Thymus (tissue), 11 donors: Measurements from ENCODE around the gene NUDT17. TPM values are rescaled to one million over a fixed set of nuclear protein-coding genes. Genes with fewer than 3 reads are reported as not detected.
A peak's percentile ranks its signal among the peaks of the same experiment; 100 is the strongest.

Source experiments
- DNase-seq, 9 donors: peaks; one replicate each; pipeline ENCODE4 v3.0.0-alpha.2; 2013; ENCODE audit warnings: low spot score in 9 of 9, low read depth in 6 of 9, missing footprints in 1 of 9
- H3K27ac ChIP-seq, 2 donors: one replicate each; pipeline ENCODE4 v1.5.1; 2013; ENCODE audit warnings: control low read depth in 1 of 2, low read depth in 1 of 2, low read length in 1 of 2, mild to moderate bottlenecking in 1 of 2, moderate library complexity in 1 of 2
- H3K27me3 ChIP-seq, 2 donors: one replicate each; pipeline ENCODE4 v1.5.1; 2013; ENCODE audit warnings: low read length in 1 of 2; ENCODE audit not compliant: control insufficient read depth in 2 of 2, insufficient read depth in 1 of 2
- H3K36me3 ChIP-seq, 2 donors: one replicate each; pipeline ENCODE4 v1.5.1; 2013; ENCODE audit warnings: low read length in 1 of 2, mild to moderate bottlenecking in 1 of 2, moderate library complexity in 1 of 2; ENCODE audit not compliant: control insufficient read depth in 2 of 2, insufficient read depth in 2 of 2
- H3K4me1 ChIP-seq, 2 donors: one replicate each; pipeline ENCODE4 v1.5.1; 2013; ENCODE audit warnings: low read length in 2 of 2; ENCODE audit not compliant: control insufficient read depth in 2 of 2, insufficient read depth in 2 of 2
- H3K4me3 ChIP-seq, 2 donors: one replicate each; pipeline ENCODE4 v1.5.1; 2013; ENCODE audit warnings: low read length in 2 of 2, control low read depth in 1 of 2, mild to moderate bottlenecking in 1 of 2
- H3K9me3 ChIP-seq, 2 donors: one replicate each; pipeline ENCODE4 v1.5.1; 2013; ENCODE audit warnings: low read length in 1 of 2, mild to moderate bottlenecking in 1 of 2; ENCODE audit not compliant: control insufficient read depth in 2 of 2, insufficient read depth in 1 of 2
- WGBS: extraction: QIAGEN DNeasy Blood & Tissue Kit; methylation state at CpG from one replicate; pipeline ENCODE4 v1.1.7; 2013; 5-methylcytosine and 5-hydroxymethylcytosine counted together
- polyA plus RNA-seq: library from polyadenylated mRNA; stranded (reverse); fragments of 200-250 nt; gene quantifications from one replicate; pipeline ENCODE4 v1.2.3, GENCODE V29; 2013
- total RNA-seq: library from RNA; stranded (reverse); fragments of 120-200 nt; gene quantifications from one replicate; pipeline ENCODE4 v1.2.4, GENCODE V29; 2013
- donor health status: healthy.

The NUDT17 gene
- total and polyA plus RNA-seq, 2 donors, result 3.7 to 6.0 TPM

DNA sequence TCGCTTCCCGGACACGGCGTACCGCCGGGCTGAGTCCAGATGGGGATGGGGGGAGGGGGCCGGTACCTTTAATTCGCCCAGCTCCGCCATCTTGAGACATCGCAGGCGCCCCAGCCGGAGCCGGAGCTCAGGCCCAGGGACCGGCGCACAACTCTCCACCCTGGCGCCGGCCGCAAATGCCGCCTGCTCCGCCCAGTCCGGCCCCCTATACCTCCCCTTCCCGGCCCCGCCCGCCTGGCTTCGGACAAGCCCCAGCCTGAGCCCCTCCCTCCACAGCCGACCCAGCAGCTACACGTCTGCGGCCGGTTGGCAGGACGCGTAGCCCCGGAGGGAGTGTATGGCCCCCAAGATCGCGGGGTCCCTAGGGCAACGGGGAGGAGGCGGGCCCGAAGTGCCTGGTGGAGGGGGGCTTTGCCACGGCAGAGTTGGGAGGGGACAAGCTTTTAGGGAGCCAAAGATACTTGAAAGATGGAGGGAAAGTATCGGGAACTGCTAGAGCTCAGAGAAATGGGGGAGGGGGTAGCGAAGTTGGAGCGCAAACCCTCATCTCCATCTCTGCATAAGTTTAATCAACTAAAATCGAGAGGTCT is 13.6 kb downstream of the NUDT17 start, which contains the start of gene PIAS3:
Gene PIAS3 (minus strand): TSS at position 181 of the 590 bp plus-strand sequence. CDS start 91 bp downstream, at position 90.
- Histone ChIP-seq H3K27ac (peak within 1 kb of the TSS; percentile 91 to 97), H3K27me3 (peaks cover 0 to 7% of the 10 kb centered on the region in 2 donors), H3K4me3 (peak within 1 kb of the TSS; percentile 90 to 91), H3K4me1 (peaks cover 3 to 13% of the 10 kb centered on the region in 2 donors), H3K9me3 (peaks cover 0 to 3% of the 10 kb centered on the region in 2 donors), H3K36me3 (peaks cover 20 to 25% of the 10 kb centered on the region in 2 donors)
- under 1% methylated on average over 42 of the region's 42 CpGs for WGBS
- peak in 8 of 9 donors; percentile 55 to 93 (median 83) for DNase-seq

DNA sequence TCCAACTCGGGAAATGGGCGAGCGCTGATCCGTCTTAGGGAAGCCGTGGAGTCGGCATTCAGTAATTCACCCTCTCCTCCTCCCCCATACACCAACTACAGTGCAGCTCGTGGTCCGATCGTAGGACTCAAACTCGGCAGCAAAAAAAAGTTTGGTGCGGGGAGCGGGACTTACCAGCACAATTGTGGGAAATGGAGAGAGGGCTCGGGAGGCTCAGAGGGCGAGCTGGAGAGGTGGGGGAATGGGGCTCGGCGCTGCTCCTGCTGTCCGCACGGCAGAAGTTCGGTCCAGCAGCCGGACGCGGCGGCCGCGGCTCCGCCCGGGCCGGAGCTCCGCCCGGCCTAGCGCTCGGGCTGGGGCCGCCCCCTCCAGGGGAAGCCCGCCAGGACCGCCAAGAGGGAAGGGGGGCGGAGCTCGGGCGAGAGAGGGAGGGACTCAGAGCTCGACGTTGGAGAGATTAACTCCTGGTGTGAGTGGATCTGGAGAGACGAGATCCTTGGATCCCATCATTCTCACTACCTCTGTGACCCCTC is 14.1 kb downstream of the NUDT17 start:
- WGBS, result under 1% methylated on average over 41 of the region's 41 CpGs
- peak in 8 of 9 donors; percentile 23 to 80 (median 58) for DNase-seq
- peak overlapping the region; percentile 90 to 91 for H3K4me3 ChIP-seq

DNA sequence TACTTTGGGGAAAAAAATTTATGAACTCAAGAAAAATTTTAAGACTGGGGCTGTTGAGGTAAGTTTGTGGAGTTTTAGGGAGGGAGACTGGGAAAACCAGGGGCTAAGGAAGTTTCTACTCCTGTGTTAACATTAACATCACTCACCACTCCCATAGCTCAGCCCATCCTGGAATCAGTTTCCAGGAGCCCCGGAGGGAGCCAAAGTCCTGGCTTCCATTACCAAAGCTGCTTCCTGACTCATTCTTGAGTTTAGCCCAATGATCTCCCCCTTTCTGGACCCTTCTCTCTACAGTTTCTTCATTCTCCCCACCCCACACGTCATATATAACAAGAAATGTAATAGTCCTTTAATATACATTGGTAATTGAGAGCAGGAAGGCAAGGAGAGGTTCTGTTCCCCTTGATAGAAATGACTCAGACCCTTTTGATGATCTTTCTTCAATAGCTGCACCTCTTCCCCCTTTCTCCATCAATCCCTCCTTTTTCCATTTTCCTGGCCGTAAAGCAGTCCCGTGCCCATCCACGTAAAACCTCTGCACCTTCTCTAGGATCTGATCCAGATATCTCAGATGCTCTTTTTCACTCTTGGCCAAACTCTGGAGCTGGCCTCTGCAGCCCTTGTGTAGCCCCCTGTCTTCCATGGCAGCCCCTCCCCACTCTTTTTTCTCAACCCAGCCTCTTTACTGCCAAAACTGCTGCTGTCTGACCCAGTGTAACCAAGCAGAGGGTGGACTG is 18.0 kb downstream of the NUDT17 start:
- Histone ChIP-seq H3K9me3 (no peaks in the 10 kb centered on the region), H3K4me3 (no peak overlapping the region), H3K27me3 (peaks cover 0 to 18% of the 10 kb centered on the region in 2 donors), H3K4me1 (peaks cover 0 to 4% of the 10 kb centered on the region in 2 donors), H3K36me3 (no peaks in the 10 kb centered on the region), H3K27ac (peak overlapping the region in 1 of 2 donors; percentile 17)
- no peak for DNase-seq
- 93% methylated on average over 5 of the region's 5 CpGs for WGBS

More for the DNA sequence above, 14.1 kb downstream of the NUDT17 start:
- Histone ChIP-seq H3K9me3 (peaks cover 0 to 3% of the 10 kb centered on the region in 2 donors), H3K27ac (peak overlapping the region; percentile 91 to 97), H3K4me1 (peaks cover 3 to 13% of the 10 kb centered on the region in 2 donors), H3K36me3 (peaks cover 15 to 19% of the 10 kb centered on the region in 2 donors), H3K27me3 (peaks cover 0 to 8% of the 10 kb centered on the region in 2 donors)

GRCh38 chr1:145868232-145868631 is 22.8 kb downstream of the NUDT17 start:
- Histone ChIP-seq H3K4me1 (peaks cover 9 to 12% of the 10 kb centered on the region in 2 donors), H3K4me3 (no peak overlapping the region), H3K27ac (no peak overlapping the region), H3K27me3 (peaks cover 0 to 39% of the 10 kb centered on the region in 2 donors), H3K9me3 (no peaks in the 10 kb centered on the region), H3K36me3 (no peaks in the 10 kb centered on the region)
- no peak for DNase-seq
- 96% methylated on average over 4 of the region's 4 CpGs for WGBS

DNA sequence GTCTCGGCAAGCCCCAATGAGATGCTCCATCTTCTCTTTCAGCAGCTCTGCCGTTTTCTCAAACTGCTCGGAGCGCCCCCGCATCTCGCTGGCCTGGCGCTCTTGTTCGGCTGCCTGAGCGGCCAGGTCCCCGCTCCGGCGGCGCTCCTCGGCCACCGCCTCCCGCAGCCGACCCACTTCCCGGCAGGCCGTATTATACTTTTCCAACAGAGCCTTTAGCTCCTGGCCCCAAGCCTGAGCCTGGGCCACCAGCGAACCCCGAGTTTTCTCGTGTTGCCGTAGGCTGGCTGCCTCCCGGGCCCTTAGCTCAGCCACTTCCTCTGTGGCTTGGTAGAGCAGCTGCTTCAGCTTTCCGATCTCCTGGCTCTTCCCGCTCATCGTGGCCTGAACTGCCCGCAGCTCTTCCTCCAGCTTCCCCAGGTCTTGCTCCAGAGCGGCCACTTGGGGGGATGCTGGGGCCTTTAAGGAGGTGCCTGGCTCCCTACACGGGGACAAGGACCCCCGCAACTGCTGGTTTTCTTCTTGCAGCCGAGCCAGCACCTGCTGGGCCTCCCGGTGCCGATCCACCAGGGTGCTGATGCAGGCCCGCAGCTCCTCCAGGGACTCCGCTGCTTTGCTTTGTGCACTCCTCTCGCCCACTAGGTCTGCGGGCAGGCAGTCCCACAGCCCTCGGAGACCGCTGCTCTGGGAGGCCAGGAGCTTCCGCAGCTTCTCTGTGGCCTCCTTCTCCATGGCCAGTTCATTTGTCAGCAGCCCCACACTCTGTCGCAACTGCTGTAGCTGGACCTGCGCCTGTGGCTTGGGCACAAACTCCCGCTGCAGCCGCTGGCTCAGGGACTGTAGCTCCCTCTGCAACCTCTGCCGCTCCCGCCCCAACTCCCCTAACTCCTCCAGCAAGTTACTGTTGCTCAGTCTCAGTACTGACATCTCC is 26.8 kb downstream of the NUDT17 start:
- H3K27ac ChIP-seq, result peak overlapping the region in 1 of 2 donors; percentile 66
- H3K4me3 ChIP-seq, result peak overlapping the region; percentile 19 to 46
- 30% methylated on average over 47 of the region's 47 CpGs for WGBS
- peaks cover 0 to 43% of the 10 kb centered on the region in 2 donors for H3K27me3 ChIP-seq
- H3K4me1 ChIP-seq, result peaks cover 9 to 12% of the 10 kb centered on the region in 2 donors
- DNase-seq, result peak in 4 of 9 donors; percentile 25 to 66 (median 30)
- H3K9me3 ChIP-seq, result no peaks in the 10 kb centered on the region
- no peaks in the 10 kb centered on the region for H3K36me3 ChIP-seq

GRCh38 chr1:145874646-145875045 is 29.2 kb downstream of the NUDT17 start:
- Histone ChIP-seq H3K36me3 (no peaks in the 10 kb centered on the region), H3K4me1 (peaks cover 9 to 12% of the 10 kb centered on the region in 2 donors), H3K27me3 (peaks cover 0 to 40% of the 10 kb centered on the region in 2 donors), H3K4me3 (no peak overlapping the region), H3K9me3 (no peaks in the 10 kb centered on the region), H3K27ac (no peak overlapping the region)
- WGBS, result 98% methylated on average over 12 of the region's 12 CpGs
- DNase-seq, result no peak

DNA sequence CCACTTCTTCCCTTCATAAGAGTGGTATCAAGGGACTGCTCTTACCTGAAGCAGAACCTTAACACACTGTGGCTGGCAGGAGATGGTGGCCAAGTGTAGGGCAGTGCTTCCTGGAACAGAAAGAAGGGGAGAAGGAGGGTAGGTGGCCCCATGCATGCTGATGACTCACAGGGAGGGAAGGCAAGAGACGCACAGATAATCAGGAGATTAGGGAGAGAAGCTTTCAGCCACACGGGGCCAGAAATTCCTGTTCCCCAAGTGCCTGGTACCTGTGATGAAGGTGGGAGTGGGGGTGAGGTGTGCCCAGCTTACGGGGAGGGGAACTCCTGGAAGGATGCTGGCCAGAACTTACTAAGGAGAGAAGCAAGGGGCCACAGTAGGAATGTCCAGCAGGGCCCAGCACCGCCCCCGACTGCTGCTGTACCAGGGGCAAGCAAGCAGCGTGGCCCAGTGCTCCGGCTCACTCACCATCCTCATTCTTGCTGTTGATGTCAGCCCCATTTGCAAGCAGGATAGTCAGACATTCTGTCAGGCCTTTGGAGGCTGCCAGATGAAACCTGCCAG is 32.6 kb downstream of the NUDT17 start:
- Histone ChIP-seq H3K27ac (no peak overlapping the region), H3K27me3 (peaks cover 0 to 21% of the 10 kb centered on the region in 2 donors), H3K4me1 (no peaks in the 10 kb centered on the region), H3K36me3 (no peaks in the 10 kb centered on the region), H3K4me3 (no peak overlapping the region), H3K9me3 (no peaks in the 10 kb centered on the region)
- 97% methylated on average over 7 of the region's 7 CpGs for WGBS
- DNase-seq, result no peak

- Histone ChIP-seq H3K27me3 (peaks cover 0 to 16% of the 10 kb centered on the region in 2 donors), H3K4me1 (no peaks in the 10 kb centered on the region), H3K27ac (no peak overlapping the region), H3K36me3 (no peaks in the 10 kb centered on the region), H3K4me3 (no peak overlapping the region), H3K9me3 (no peaks in the 10 kb centered on the region)
- WGBS, result 100% methylated on average over 2 of the region's 2 CpGs
- DNase-seq, result no peak
Measured at GRCh38 chr1:145878724-145879123, 33.3 kb downstream of the NUDT17 start.
